ENCODE results near the gene CPT1A.
A peak's percentile ranks its signal among the peaks of the same experiment; 100 is the strongest.

CPT1A gene

DNA sequence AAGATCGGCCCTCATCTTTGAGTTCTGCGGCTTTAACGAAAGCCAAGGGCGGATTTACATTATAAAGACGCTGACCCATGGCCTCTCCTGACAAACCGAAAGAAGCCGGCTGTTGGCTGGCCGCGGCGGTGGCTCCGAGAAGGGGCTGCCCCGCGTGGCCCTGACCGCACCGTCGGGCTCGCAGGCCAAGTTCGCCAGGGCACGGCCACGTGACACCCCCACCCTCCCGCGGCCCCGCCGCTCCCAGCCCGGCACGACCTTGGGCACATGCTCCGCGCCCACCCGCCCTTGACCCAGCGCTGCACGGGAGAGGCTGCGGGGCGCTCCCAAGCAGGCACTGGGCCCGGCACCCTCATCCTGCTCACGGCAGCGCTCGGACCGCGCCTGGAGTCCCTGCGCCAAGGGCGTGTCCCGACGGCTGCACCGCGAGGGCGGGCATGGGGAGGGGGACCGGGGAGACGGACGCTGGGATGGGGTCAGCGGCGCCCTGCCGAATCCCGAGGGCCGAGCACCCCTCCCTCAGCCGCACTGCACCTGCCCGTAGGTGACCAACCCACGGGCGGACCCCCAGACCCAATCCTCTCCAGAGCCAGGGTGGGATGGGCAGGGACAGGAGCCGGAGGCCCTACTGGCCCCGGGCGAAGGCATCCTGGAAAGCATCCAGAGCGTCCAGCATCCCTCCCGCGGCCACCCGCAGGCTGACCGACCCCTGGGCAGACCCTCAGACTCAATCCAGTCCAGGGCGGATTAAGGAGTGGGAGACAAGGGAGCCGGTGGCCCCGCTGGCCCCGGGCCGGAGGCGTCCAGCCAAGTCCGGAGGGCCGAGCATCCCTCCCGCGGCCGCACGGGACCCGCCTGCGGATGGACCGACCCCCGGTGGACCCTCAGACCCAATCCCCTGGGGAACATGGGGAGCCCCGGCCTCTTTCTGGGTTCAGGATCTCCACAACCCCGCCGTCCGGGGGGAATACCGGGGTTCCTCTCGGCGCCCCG lies 759 bp downstream of the CPT1A start:
- TF ChIP-seq, protein P1, sequence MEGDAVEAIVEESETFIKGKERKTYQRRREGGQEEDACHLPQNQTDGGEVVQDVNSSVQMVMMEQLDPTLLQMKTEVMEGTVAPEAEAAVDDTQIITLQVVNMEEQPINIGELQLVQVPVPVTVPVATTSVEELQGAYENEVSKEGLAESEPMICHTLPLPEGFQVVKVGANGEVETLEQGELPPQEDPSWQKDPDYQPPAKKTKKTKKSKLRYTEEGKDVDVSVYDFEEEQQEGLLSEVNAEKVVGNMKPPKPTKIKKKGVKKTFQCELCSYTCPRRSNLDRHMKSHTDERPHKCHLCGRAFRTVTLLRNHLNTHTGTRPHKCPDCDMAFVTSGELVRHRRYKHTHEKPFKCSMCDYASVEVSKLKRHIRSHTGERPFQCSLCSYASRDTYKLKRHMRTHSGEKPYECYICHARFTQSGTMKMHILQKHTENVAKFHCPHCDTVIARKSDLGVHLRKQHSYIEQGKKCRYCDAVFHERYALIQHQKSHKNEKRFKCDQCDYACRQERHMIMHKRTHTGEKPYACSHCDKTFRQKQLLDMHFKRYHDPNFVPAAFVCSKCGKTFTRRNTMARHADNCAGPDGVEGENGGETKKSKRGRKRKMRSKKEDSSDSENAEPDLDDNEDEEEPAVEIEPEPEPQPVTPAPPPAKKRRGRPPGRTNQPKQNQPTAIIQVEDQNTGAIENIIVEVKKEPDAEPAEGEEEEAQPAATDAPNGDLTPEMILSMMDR (conservative IDR thresholded peaks at IDR 0.05), result no peak
- peak overlapping the region; percentile 95 for H3K27ac ChIP-seq

DNA sequence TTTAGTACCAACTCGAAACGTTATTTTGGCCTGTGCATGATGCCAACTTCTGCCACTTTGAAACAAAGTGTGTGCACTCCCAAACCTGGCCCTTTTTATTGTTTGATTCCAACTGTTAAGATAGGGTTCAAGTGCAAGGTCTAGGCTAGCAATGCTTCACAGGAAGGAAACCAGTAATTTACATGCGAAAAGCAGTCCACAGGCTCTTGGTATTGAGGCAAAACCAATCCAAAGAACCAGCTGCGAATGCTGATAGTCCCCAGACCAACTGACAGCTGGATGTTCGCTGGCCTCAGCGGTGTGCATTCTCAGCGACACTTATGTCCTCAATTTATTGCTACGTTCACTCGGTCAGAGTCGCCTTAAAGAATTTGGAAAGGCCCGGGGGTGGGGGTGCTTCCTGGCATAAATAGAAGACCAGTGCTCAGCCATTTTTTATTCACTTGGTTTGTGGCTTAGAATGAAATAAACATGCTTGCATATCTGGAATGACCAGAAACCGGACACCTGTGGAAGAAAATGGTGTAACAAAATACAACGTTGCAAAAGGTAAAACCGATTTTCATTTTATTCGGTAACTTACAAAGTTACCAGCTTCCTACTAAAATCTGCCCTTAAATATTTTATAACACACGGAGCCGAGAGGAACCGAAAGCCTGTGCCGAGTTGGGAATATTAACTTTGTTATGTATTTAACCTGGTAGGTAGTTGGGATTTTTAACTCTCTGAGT lies 1.6 kb downstream of the CPT1A start:
- peak overlapping the region; percentile 95 for H3K27ac ChIP-seq
- TF ChIP-seq, protein P1 (conservative IDR thresholded peaks at IDR 0.05), result no peak

DNA sequence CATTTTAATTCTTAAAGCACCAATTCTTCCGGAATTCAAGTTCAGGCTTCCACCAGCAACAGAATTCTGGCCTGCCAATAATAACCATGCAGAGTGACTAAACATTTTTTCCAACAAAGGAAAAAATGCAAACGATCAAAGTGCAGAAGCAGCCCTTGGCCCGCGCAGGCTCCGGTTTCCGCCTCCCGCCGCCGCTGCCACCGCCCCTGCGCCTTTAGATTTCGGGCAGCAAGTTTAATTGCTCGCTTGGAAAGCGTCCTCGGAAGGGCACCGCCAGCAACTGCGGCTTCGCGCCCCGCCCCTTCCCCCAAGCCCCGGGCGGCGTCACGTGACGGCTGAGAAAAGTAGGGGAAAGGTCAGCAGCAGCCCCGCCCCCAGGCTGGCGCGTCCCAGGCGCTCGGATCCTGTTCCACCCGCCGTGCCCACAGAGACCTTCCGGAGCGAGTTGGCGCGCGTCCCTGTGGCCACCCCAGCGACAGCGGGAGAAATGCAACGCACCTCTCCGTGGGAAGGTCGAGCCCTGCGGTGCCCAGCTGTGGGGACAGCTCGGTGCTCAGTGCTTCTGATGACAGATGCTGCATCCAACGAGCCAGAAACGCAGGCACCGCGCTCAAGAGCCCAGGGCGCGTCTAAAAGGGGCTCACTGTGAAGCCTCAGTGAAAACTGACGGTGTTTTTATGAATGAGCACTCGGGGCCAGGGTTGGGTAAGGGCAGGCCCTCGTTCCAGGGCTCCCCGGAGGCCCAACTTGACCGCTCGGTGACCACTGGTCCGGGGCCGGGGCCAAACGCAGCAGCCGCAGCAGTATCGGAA lies 2.5 kb downstream of the CPT1A start:
- TF ChIP-seq, protein P1 (conservative IDR thresholded peaks at IDR 0.05), result 0 out of 2 replicates have a peak, but pooled peaks have one; percentile 18
- peak overlapping the region; percentile 95 for H3K27ac ChIP-seq

DNA sequence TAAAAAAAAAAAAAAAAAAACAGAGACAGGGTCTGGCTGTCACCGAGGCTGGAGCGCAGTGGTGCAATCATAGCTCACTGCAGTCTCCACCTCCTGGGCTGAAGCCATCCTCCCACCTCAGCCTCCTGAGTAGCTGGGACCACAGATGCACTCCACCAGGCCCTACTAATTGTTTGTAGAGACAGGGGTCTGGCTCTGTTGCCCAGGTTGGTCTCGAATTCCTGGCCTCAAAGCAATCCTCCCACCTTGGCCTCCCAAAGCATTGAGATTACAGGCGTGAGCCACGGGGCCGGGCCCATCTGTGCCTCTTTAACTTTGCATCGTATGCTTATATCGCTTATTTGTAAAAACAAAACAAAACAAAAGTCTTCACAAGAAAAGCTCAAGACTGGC lies 3.1 kb downstream of the CPT1A start:
- TF ChIP-seq, protein P1 (conservative IDR thresholded peaks at IDR 0.05), result no peak
- H3K27ac ChIP-seq, result peak overlapping the region; percentile 95

DNA sequence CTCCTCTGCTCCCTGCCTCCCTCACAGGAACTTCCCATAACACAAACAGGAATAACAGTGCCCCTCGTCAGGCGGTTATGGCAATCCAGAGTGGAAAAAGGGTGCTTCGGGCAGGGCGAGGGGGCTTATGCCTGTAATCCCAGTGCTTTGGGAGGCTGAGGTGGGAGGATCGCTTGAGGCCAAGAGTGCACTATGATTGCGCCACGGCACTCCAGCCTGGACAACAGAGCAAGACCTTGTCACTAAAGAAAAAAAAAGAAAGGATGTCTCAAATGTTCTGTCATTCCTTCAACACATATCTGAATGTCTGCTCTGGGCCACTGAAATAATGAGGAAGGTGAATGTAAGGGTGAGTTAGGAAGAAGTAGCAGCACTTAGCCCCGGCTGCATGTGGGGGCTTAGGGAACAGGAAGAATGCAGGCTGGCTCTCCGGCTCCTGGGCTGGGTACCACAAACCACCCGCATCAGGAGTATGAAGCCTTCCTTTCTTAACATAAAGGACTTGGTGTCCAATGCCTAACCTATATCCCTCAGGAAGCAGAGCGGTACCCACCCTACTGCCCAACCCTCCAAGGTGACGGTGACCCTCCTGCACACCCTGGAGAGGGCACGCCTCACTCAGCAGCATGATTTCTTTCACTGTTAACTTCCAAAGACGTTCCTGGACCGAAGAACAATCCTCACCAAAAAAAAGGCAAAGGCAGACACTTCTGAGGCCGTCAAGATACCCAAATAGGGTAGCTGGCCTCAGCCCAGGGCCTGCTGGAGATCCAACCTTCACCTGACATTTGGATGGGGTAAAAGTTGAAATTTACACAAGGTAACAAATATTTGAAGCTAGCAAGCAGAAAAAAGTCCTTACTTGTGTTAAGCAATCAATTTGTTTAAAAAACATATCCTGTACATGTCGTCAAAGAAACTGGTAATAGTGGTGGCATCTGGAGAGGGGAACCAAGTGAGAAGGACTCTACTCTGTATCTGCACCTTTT lies 3.8 kb downstream of the CPT1A start:
- peak overlapping the region; percentile 95 for H3K27ac ChIP-seq
- TF ChIP-seq, protein P1 (conservative IDR thresholded peaks at IDR 0.05), result no peak

DNA sequence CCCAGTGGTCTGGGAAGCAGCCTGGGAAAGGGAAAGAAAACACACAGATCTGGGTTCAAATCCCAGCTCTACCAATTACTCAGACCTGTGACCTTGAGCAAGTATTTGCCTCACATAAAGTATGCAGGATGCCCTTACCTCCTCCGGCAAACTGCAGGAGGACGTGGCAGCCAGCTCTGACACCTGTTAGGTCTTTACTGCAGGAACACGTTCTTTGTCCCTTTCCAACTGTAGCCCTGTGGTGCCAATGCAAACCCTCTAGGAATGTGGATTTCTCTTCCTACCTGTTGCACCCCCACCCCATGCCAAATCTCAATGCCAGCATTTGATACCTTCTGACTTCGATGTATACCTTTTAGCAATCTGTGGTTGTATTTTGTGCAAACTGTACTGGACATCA lies 6.0 kb downstream of the CPT1A start:
- no peak overlapping the region for H3K27ac ChIP-seq
- TF ChIP-seq, protein P1 (conservative IDR thresholded peaks at IDR 0.05), result no peak
